Esophagus mucosa (tissue), 1 donor: Measurements from ENCODE around the gene EMX2. TPM values are rescaled to one million over a fixed set of nuclear protein-coding genes. Genes with fewer than 3 reads are reported as not detected.
A peak's percentile ranks its signal among the peaks of the same experiment; 100 is the strongest.

Experiments used
- ATAC-seq: fragments of 200-7000 bp; cut with Tn5 transposase; one replicate; pipeline ENCODE4 v1.9.1; 2020
- total RNA-seq: library from RNA; stranded (reverse); gene quantifications from one replicate; pipeline ENCODE4 v1.2.4, GENCODE V29; 2023
- donor health status: DM: yes; HTN: yes; CAD: no.

The EMX2 gene
- total RNA-seq, 1 donor from 2014 or later: not detected

DNA sequence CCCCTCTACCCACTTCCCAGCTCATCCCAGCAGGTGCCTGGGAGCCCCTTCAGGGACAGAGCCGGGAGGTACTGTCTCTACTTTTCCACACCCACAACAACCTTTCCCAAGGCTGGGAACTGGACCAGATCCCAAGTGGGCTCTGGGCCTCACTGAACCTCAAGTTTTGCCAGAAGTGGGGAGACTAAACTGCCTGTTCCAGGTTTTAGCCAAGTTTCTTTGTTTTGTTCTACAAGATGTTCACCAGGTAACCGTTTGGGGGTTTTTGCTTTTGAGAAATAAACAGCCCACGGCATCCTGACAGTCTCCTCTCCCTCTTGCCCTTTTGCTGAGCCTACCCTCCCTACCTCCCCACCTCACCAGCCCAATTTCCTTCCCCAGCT is 10.6 kb upstream of the EMX2 start:
- no peak for ATAC-seq

DNA sequence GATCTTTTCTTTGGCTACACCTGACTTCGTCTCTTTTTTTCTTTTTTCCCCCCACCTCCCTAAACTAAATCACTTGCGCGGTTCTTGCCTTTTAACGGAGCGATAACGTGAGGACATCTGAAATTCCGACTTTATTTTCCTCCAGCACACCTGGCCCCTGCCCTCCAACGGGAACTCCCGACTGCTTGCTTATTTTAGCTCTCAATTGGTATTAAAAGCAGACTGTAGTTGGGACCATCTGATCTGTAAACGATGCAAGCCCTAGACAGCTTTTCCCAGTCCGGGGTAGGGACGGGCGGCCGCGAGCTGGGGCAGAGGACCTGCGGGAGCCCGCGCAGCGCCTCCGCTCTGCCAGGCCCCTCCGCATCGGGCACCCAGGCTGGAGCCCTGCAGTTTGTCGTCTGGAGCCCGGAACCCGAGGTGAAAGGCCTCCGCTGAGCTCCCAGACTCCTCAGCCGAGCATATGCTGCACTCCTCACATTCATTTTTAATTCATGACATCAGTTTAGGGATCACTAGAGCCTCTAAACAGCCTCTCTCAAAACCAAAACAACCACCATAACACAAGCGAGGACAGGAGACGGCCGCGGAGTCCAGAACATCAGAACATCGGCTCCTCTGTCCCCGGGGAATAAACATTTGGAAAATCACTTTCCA is 10.0 kb upstream of the EMX2 start:
- no peak for ATAC-seq

DNA sequence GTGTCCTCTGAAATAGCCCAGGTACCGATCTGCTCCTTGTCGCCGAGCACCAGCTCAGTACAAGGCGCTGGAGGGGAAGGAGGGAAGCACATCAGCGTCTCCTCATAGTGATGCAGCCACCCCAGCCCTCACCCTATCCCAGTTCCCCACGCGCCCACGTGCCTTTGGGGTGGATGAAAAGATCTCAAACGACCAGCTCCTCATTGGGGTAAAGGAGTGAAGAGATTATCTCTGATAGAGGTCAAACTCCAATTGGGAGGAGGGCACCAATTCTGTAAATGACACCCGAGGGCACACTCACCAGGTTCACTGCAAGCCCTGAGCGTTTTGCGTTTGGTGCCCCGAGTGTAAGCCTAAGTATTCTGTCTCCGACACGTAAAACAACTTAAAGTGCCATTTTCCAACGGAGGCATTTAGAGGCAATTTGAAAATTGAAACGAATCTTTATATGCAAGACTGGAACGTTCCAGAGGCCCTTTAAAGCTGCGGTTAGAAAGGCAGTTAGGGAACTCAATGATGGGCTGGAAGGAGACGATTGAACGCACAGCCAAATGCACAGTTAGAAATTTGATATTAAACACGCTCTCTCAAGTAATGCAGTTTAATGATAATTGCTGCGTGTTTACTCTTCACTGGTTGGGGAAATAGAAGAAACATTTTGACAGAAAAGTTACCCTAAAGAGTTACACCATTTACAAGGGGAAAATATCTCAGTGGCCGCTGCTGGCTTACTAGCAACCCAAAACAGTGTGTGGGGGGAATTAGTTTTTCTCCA is 8.9 kb upstream of the EMX2 start:
- no peak for ATAC-seq

DNA sequence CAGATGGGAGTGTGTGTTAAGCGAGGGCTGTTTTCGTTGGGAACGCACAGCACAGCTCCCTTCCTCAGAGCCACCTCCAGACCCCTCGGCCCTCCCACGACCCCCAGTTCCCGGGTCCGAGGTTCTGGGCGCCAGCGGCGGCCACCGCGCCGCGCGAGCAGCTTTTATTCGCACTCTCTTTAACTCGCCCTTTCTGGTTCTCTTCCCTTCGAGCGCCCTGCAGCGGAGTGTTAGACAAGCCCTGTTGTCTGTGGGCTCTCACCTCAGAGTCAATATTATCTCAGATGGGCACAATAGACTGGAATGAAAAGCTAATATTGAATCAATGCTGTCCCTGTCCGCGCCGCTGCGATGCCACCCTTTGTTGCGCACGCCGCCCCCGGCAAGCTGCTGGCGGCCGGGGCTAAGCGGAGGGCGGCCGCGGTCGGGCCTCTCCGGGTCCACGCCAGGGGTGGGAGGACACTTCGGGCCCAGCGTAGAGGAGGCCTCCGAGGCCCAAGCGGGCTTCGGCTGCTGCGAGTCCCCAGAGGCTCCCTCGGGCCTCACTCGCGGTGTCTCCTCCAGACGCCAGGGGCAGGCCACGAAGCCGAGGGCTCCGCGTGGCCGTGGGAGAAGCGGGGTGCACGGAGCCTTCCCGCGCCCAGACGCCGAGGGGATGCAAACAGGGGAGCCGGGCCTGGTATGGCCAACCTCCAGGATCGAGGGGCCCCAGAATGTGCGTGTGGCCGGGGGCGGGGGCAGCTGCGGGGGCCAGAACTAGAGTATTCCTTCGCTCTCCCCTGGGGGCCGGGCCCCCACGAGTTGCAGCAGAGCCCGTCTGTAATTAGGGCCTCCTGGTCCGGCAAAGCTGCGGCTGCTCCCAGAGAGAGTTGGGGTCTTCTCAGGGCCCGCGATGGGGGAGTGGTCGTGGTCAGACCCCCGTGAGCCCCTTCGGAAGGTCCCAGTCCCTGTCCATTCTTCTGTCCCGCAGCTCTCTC is 7.9 kb upstream of the EMX2 start:
- ATAC-seq: no peak

DNA sequence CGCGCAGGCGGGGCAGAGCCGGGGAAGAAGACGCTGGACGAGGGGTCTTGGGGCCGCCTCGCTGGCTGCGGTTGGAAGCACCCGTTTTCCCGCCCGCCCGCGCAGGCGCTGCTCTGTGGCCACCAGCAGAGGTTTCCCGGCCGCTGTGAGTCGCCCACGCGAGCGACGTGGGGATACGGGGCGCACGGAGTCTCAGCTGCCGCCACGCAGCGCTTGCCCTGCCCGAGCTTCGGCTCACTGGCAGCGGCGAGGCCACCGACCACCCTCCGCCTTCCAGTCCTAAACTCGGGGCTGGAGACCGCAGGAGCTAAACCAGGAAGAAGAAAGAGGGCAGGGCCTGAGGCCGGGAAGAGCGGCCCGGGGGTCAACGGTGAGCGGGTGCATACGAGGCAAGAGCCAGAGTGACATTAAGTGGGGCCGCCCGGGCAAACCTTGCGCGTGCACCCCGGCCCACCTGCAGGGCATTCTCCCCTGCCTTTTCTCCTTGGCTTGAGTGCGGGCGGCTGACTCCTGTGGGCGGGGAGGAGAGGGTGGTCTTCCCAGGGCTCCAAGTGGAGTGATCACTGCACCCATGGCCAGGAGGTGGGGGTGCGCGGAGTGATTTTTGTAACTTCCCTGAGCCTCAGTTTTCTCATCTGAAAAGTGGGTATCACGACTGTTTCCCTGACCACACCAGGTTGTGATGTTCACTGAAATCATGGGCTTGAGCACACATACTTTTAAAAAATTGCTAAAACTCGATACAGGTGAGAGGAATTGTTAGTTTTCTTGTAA is 7.1 kb upstream of the EMX2 start:
- no peak for ATAC-seq

DNA sequence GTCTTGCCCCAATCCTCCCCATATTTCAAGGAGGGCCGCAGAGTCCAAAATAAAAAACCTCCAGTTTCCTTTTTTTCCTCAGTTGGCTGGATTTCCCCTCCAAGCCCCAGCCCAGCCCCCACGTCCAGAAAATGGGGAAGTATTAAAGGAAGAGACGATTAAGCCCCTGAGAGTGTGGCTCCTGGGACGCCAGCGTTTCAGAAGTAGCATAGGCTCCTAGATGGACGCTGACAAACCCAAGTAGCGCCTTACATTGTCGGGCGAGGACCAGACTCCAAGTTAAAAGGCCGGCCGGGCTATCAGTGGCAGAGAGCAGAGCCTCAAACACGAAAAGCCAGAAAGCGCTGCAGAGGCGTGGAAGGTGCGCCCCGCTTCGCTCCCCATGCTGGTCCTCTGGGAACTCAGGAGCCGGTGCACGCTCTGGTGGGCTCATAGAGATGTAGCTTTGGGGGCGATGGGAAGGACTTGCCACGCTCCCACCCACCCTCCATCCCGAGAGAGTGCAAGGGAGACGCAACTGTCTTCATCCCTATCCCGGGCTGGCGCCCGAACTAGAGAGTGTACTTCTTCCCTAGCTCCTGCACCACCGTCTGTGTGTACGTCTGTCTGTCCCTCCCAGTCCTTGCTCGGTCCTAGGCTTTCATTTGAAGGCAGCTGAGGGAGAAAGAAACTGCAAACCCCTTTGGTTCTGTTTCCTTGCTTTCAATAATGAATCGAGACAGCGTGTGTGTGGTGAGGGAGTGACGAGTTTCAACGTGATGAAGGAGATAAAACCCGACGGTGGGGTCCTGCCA is 6.3 kb upstream of the EMX2 start:
- ATAC-seq: no peak

DNA sequence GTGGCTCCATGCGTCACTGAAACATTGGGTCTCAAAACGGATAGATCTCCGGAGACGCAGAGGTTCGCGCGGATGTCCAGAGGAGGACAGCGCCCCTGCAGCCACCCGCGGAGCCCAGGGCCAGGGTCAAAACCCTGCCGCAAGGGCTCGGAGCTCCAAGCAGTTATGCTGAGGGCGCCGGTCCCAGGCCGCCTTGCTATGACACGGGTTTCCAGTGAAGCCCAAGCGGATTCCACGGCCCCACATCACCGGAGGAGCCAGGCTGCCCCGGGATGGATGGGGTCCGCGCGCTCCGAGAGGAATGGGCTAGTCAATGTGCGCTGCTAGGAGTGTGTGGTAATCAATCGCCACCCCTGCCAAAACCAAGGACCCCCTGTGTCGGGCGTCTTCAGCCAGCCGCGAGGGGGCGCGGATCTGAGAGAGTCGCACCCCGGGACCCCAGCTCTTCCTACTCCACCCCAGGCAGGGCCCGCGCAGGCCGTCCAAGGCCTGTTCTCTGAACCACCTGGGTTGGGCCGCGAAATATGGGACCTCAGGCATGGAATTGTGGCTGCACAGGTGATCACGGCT is 5.6 kb upstream of the EMX2 start:
- ATAC-seq: no peak

DNA sequence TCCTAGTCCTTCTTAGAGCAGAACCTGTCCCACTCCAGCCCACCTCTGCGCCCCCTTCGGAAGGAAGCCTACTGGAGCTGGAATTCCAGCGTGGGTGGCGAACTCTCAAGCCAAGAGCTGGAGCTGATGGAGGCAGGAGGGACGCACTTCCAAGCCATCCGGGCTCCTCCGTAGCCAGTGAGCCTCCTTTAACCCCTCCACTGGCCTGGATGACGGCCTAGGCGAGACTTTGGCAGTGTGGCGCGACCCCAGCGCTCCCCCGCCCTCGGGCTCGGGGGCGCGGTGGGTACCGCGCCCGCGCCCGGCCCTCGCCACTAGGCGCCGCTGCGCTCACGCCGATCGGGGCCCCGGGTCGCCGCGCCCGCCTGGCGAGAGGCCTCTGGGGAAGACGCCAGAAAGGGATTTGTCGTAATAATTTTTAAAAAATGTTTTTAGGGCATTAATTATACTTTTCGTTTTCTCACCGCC is 5.1 kb upstream of the EMX2 start:
- peak; percentile 48 for ATAC-seq

DNA sequence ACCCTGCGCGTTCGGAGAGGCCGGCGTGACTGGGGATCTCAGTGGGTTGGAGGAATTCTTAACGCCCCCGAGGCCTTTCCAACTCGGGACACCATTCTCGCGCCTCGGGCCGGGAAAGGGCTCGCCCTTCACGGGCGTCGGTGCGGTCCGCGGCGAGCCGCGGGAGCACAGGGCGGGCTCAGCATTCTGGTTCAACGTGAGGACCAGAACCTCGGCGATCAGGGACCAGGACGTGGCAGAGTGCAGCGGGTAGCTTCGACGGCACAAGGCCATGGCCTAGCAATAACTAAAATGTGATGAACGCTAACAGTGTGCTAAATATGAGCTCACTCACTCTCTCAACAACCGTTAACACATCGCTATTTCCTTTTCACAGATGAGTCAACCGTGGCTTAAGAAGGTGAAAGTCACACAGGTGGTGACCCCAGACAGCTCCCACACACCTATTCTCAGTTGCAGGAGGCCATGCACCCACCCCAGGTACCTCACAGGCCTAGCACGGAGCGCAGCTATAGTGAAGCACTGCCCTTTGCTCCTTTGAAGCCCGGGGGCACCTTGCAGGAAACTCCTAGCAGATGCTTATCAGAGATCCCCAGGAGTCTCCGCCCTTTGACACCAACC is 4.5 kb upstream of the EMX2 start:
- ATAC-seq: no peak

DNA sequence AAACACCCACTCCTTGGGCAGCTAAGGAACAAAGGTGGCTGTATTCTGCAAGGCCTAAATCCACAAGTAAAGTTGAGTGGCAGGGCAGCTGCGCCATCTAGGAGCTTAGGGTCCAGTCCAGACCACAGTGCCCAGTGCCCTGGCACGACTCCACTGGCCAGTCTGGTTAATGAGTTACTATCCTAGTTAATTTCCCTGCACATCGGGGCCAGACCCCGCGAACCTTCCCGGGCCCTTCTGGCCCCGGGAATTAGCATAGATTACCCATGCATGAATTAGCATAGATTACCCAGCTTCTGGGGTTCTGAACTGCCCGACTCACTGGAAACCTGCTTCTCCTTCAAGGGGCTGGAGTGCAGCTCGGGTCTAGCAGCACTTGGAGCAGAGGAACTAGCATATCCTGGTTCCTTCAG is 3.2 kb upstream of the EMX2 start:
- no peak for ATAC-seq

DNA sequence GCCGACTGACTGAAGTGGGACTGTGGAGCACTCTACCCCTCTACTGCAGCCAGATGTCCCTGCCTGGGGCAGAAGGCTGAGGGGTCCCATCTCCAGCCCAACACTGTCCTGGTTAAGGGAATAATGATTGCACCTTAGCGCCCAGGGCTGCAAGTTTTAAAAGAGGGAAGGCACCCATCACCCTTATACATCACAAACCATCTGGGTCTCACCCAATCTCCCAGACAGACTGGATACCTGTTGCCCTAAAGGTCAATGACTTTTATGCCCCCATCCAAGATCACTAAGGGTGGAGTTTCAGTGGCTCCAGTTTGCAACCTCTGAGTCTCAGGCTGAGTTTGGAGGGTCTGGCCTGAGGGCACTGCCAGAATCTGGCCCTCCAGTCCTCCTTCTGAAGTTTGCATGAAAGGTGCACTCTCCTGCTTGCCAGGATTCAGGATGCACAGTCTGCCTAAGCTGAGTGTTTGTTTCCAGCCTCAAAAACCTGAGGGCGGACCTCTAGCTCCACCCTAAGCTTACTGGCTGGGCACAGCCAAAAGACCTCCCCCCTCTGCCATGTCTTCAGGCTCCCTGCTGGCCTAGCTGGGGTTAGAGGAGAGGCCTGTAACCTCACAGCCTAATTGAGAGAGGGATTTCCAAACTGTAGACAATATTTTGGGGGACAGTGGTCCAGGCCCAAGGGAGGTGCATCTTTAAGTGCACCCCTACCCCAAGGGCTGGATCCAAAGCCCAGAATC is 2.5 kb upstream of the EMX2 start:
- ATAC-seq: no peak

DNA sequence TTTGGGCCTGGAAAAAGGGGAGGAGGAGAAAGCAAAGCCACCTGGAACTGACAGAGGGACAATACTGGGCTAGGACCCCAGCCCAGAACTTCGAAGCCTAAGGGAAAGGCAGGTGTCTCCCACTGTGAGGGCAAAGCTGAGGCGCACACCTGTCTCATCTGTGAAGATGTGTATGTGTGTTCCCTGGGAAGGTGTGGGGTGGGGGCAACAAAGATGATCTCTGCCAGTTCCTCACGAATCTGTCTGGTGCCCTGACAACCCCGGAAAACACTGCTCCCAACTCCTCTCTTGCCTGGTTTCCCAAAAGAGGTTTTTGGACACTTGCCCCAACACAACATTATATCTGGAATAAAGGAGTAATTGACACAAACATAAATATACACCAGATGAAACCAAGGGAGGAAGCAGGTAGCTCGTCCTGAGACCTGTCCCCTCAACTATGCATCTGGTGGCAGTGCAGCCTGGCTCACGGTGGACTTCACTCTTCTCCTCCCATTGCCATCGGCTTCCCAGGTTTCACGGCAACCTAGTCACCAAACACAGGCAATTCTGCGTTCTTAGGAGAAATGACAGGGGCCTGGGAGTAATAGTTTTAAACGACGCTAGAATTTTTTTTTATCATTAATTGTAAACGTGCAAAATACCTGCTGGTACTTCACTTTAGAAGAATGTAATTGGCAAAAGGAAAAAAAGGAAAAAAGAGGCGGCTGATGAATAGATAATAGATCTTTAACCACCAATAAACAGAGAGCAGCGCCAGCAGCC is 1.7 kb upstream of the EMX2 start:
- ATAC-seq: no peak

DNA sequence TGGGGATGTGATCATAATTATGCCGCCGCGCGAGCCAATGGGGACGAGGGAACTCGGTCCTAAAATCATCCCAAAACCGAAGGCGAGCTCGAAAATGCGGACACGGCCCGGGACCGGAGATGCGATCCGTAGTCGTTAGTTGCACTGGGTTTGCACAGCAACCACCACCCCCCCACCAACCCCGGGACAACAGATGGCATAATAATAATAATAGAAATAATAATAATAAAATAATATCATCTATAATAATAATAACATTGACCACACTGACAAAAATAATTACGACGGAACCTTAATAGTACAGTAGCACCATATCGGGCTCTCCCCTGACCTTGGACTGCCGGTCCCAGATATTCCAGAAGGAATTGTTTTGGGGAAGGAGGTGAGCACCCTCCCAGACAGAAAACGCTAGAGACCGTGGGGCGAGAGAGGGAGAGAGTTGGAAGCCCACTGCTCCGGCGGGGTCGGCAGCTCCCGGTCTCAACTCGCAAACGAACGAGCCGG is 1.1 kb upstream of the EMX2 start:
- ATAC-seq: no peak

DNA sequence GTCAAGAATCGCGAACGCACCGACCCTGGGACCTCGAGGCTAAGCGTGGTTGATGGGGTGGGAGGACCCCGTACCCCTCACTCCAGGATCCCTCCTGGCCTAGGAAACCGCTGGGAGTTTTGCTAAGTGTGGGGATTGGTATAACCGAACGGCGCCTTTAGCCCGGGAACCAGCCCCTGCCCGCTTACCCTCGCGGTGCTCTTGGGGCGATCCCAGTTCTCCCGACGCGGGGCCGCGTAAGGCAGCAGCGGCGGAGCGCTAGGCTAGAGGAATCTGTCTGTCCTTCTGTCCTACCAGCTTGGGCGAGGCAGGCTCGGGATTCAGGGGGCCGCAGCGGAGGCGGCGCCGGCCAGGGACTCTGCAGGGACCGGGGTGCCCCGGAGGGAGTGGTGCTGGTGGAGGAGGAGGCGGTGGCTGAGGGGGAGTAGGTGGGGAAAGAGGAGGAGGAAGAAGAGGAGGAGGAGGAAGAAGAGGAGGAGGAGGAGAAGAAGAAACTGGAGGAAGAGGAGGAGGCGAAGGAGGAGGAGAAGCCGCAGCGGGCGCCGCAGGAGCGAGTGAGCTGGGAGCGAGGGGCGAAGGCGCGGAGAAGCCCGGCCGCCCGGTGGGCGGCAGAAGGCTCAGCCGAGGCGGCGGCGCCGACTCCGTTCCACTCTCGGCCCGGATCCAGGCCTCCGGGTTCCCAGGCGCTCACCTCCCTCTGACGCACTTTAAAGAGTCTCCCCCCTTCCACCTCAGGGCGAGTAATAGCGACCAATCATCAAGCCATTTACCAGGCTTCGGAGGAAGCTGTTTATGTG is 439 bp upstream of the EMX2 start:
- ATAC-seq: no peak

DNA sequence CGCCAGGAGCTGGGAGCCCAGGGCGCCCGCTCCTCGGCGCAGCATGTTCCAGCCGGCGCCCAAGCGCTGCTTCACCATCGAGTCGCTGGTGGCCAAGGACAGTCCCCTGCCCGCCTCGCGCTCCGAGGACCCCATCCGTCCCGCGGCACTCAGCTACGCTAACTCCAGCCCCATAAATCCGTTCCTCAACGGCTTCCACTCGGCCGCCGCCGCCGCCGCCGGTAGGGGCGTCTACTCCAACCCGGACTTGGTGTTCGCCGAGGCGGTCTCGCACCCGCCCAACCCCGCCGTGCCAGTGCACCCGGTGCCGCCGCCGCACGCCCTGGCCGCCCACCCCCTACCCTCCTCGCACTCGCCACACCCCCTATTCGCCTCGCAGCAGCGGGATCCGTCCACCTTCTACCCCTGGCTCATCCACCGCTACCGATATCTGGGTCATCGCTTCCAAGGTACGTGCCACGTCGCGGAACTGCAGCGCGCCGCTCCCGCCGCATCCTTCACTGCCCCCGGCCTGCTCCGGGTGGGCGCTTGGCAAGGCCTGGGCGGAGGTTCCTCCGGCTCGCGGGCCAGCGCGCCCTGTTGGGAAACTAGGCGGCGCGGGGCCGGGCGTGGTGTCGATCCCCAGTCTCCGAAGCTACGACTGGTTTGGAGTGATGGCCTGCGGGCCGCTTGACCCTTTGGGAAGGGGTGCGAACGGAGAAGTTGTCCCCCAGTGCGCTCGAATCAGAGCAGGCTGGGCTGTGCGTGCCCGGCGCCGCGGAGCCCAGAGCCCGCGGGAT is 868 bp downstream of the EMX2 start:
- ATAC-seq: peak; percentile 18

DNA sequence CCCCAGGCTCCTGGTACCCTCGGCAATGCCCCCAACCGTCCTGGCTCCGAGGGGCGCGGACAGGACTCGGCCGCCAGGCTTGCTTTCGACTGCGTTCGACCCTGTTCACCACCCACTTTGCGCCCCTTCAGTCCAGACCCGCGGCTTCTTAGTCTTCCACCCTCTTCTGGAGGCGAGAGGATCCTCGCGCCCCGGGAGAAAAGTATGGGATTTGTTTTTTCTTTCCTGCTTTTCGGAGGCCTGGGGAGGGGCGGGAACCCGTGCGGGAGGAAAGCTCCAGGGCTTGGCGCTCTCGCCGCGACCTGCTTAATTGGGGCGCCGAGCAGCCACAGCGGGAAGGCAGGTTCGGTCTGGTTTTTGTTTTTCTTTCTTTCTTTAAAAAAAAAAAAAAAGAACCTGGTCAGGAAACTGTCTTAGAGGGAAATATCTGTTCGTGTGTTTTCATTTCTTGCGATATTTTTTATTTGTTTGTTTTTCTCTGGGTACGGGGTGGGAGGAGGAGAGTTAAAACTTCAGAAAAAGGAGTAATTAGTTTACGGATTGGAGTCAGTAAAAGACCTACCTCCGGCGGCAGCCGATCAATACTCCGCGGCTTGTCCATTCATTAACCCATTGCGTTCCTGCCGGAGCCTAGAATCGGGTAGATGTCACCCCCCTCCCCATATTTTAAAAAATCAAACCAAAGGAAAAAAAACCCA is 1.6 kb downstream of the EMX2 start:
- ATAC-seq: no peak
